GM23338 (cell line): ENCODE data around the gene YBEY.

Experiments
- CTCF ChIP-seq, 2 experiments: fragments of 200-600 bp in 1 of 2; sonication (generic) in 1 of 2; conservative IDR thresholded peaks; 2 replicates each; pipeline versions ENCODE4 v1.5.1 to v1.6.1; 2016 to 2017; ENCODE audit warnings: antibody characterized with exemption in 2 of 2, low read depth in 2 of 2, mild to moderate bottlenecking in 2 of 2, moderate library complexity in 1 of 2
- ETS1 ChIP-seq: IDR thresholded peaks from 2 replicates; pipeline ENCODE4 v1.6.1; 2016; ENCODE audit warnings: antibody characterized with exemption
- EZH2 ChIP-seq: fragments of 200-600 bp; sonication (generic); IDR thresholded peaks from one replicate; pipeline ENCODE4 v1.8.0; 2017; ENCODE audit warnings: antibody characterized with exemption, mild to moderate bottlenecking, low read depth; ENCODE audit not compliant: unreplicated experiment
- EZH2phosphoT487 ChIP-seq: fragments of 200-600 bp; sonication (generic); IDR thresholded peaks from one replicate; pipeline ENCODE4 v1.8.1; 2018; ENCODE audit warnings: antibody characterized with exemption; ENCODE audit not compliant: unreplicated experiment
- POLR2AphosphoS5 ChIP-seq: IDR thresholded peaks from 2 replicates; pipeline ENCODE4 v1.6.1; 2016; ENCODE audit warnings: antibody characterized with exemption, low read depth
- REST ChIP-seq: IDR thresholded peaks from one replicate; pipeline ENCODE4 v1.6.1; 2018; ENCODE audit warnings: antibody characterized with exemption; ENCODE audit not compliant: unreplicated experiment

- TF ChIP-seq CTCF (conservative IDR thresholded peaks at IDR 0.05; ENCODE audit: low read depth in 2 of 2): no peak
- no peak for TF ChIP-seq EZH2
- no peak for TF ChIP-seq POLR2AphosphoS5
- no peak for TF ChIP-seq ETS1
- TF ChIP-seq EZH2phosphoT487: no peak
- TF ChIP-seq REST: no peak
Observed at GRCh38 chr21:46248827-46249226, 37.3 kb upstream of the YBEY start.
